CD4-positive, CD25-positive, alpha-beta regulatory T cell (primary cell): ENCODE data around the gene ACSF3. TPM values are rescaled to one million over a fixed set of nuclear protein-coding genes. Genes with fewer than 3 reads are reported as not detected.
"Not testable (repeated sequence)": the region's sequence is repeated elsewhere in the genome, so short reads cannot be mapped to it uniquely, and the experiment has no call there.

Source experiments
- ATAC-seq, 2 donors: fragments of 150-1000 bp; cut with Tn5 transposase; one replicate each; pipeline ENCODE4 v1.10.0; 2021; ENCODE audit warnings: low read depth in 2 of 2, moderate number of reproducible peaks in 2 of 2, moderate library complexity in 1 of 2
- DNase-seq, 3 donors: peaks; one replicate each; pipeline versions ENCODE4 v3.0.0 to v3.0.0-alpha.2; 2012 to 2022; ENCODE audit warnings: mixed read lengths in 1 of 3
- H3K27ac ChIP-seq: one replicate; pipeline ENCODE4 v1.7.0; 2013; ENCODE audit warnings: mild to moderate bottlenecking, low read length; ENCODE audit not compliant: insufficient read depth, poor library complexity, severe bottlenecking
- H3K27me3 ChIP-seq: one replicate; pipeline ENCODE4 v1.7.0; 2013; ENCODE audit warnings: low read length; ENCODE audit not compliant: control insufficient read depth, insufficient read depth
- H3K36me3 ChIP-seq: one replicate; pipeline ENCODE4 v1.7.0; 2013; ENCODE audit warnings: mild to moderate bottlenecking, low read length, moderate library complexity; ENCODE audit not compliant: control insufficient read depth, insufficient read depth
- H3K4me1 ChIP-seq: 2 replicates; pipeline ENCODE4 v1.7.0; 2013; ENCODE audit warnings: mild to moderate bottlenecking, low read length; ENCODE audit not compliant: insufficient read depth, control insufficient read depth, poor library complexity, severe bottlenecking
- H3K4me3 ChIP-seq: one replicate; pipeline ENCODE4 v1.7.0; 2013; ENCODE audit warnings: low read depth, mild to moderate bottlenecking, low read length, moderate library complexity
- H3K9me3 ChIP-seq, 2 experiments: 1 replicate in 1 of 2; 2 replicates in 1 of 2; pipeline ENCODE4 v1.7.0; 2013; ENCODE audit warnings: low read length in 2 of 2, mild to moderate bottlenecking in 1 of 2, moderate library complexity in 1 of 2; ENCODE audit not compliant: control insufficient read depth in 2 of 2
- H3K27ac Mint-ChIP-seq, 3 donors: one replicate each; pipeline ENCODE4 v1.8.0; 2020 to 2022; ENCODE audit warnings: mild to moderate bottlenecking in 3 of 3, mixed read lengths in 3 of 3, moderate library complexity in 2 of 3
- H3K27me3 Mint-ChIP-seq: one replicate; pipeline ENCODE4 v1.8.0; 2022; ENCODE audit warnings: mild to moderate bottlenecking, mixed read lengths
- H3K36me3 Mint-ChIP-seq: one replicate; pipeline ENCODE4 v1.8.0; 2020; ENCODE audit warnings: mixed read lengths
- H3K4me1 Mint-ChIP-seq, 4 donors: one replicate each; pipeline ENCODE4 v1.8.0; 2020 to 2022; ENCODE audit warnings: mixed read lengths in 4 of 4, mild to moderate bottlenecking in 1 of 4
- H3K4me3 Mint-ChIP-seq, 4 donors: one replicate each; pipeline ENCODE4 v1.8.0; 2020 to 2022; ENCODE audit warnings: mild to moderate bottlenecking in 4 of 4, mixed read lengths in 4 of 4, moderate library complexity in 3 of 4
- H3K9me3 Mint-ChIP-seq, 7 donors: one replicate each; pipeline ENCODE4 v1.8.0; 2020 to 2022; ENCODE audit warnings: mixed read lengths in 7 of 7, mild to moderate bottlenecking in 3 of 7, moderate library complexity in 2 of 7
- polyA plus RNA-seq, 4 donors: library from polyadenylated mRNA; unstranded; fragments of 300-500 nt; fragmentation: Illumina TruSeq; gene quantifications; one replicate each; pipeline ENCODE4 v1.2.3, GENCODE V29; 2021
- total RNA-seq: library from RNA; stranded (reverse); gene quantifications from one replicate; pipeline ENCODE4 v1.2.3, GENCODE V29; 2022

The ACSF3 gene
- total and polyA plus RNA-seq, 5 donors from 2014 or later: 24.1 to 56.3 (median 29.1) TPM

- no peak overlapping the region for H3K27ac ChIP-seq
- no peaks in the 10 kb centered on the region for H3K27me3 ChIP-seq
- ATAC-seq: no peak
- no peaks in the 10 kb centered on the region for H3K27me3 Mint-ChIP-seq
- no peaks in the 10 kb centered on the region for H3K36me3 Mint-ChIP-seq
- H3K4me3 ChIP-seq: no peak overlapping the region
- DNase-seq: no peak
- no peaks in the 10 kb centered on the region for H3K9me3 ChIP-seq
- no peak overlapping the region for H3K4me3 Mint-ChIP-seq
- no peaks in the 10 kb centered on the region for H3K36me3 ChIP-seq
- H3K9me3 Mint-ChIP-seq: no peaks in the 10 kb centered on the region
- H3K27ac Mint-ChIP-seq: no peak overlapping the region
- peaks cover 0 to 5% (median 0%) of the 10 kb centered on the region in 4 donors for H3K4me1 Mint-ChIP-seq
- peaks cover 11% of the 10 kb centered on the region for H3K4me1 ChIP-seq
These were observed 71.4 kb downstream of the ACSF3 start for GRCh38 chr16:89164847-89165680.

GRCh38 chr16:89165681-89165979 lies 72.0 kb downstream of the ACSF3 start:
- H3K4me3 ChIP-seq, H3K27me3 Mint-ChIP-seq, ATAC-seq, DNase-seq, H3K4me1 Mint-ChIP-seq, H3K27ac ChIP-seq, H3K27me3 ChIP-seq, H3K36me3 ChIP-seq, H3K4me3 Mint-ChIP-seq, H3K36me3 Mint-ChIP-seq, H3K9me3 Mint-ChIP-seq, H3K9me3 ChIP-seq: not testable (repeated sequence)
- H3K4me1 ChIP-seq: peaks cover 16% of the 10 kb centered on the region
- peak overlapping the region in 1 of 3 donors; percentile 75 for H3K27ac Mint-ChIP-seq

DNA sequence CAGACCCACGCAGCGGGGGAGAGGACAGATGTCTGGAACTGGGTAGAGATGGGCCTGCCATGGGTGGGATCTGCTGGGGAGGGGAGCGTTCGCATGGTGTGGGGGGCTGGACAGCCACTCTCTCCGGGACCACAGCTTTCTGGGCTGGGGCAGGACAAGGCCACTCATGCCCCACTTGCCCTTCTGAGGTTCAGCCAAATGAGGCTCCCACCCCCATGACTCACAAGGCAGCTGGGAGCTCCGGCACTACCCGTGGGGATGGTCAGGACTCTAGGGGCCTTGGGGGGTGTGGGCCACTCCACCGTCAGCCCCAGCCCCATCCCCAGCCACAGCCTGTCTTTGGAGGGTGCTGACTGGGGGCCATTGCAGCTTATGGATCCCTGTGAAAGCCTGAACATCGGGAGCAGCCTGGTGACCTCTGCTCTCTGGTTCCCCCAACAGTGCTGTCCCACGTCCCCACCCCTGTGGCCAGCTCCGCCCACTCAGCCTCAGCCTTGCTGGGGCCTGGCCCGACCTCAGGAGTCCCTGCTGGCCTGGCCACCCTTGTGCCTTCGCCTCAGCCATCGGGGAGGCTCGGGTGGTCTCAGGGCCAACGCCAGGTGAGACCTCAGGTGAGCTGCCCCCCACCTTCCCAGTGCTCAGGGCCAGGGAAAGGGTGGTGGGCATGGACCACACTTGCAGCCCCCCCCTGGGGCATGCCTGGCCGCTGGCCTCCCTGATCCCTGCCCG lies 73.2 kb downstream of the ACSF3 start:
- Mint-ChIP-seq H3K27me3 (no peaks in the 10 kb centered on the region), H3K36me3 (no peaks in the 10 kb centered on the region), H3K27ac (no peak overlapping the region), H3K4me3 (no peak overlapping the region), H3K9me3 (no peaks in the 10 kb centered on the region), H3K4me1 (peaks cover 0 to 14% (median 2%) of the 10 kb centered on the region in 4 donors)
- no peak overlapping the region for H3K4me3 ChIP-seq
- H3K36me3 ChIP-seq: no peaks in the 10 kb centered on the region
- DNase-seq (peak in 1 of 3 donors; percentile 27), ATAC-seq (no peak)
- no peaks in the 10 kb centered on the region for H3K9me3 ChIP-seq
- no peak overlapping the region for H3K27ac ChIP-seq
- H3K4me1 ChIP-seq: peaks cover 24% of the 10 kb centered on the region
- no peaks in the 10 kb centered on the region for H3K27me3 ChIP-seq

- peaks cover 25% of the 10 kb centered on the region for H3K4me1 ChIP-seq
- Mint-ChIP-seq H3K4me1 (peaks cover 0 to 14% (median 2%) of the 10 kb centered on the region in 4 donors), H3K9me3 (no peaks in the 10 kb centered on the region), H3K4me3 (no peak overlapping the region), H3K36me3 (no peaks in the 10 kb centered on the region), H3K27me3 (no peaks in the 10 kb centered on the region), H3K27ac (no peak overlapping the region)
- H3K27ac ChIP-seq: no peak overlapping the region
- peak; percentile 16 to 18 for ATAC-seq
- DNase-seq: peak; percentile 68 to 79 (median 68)
- H3K4me3 ChIP-seq: no peak overlapping the region
- no peaks in the 10 kb centered on the region for H3K27me3 ChIP-seq
- H3K9me3 ChIP-seq: no peaks in the 10 kb centered on the region
- no peaks in the 10 kb centered on the region for H3K36me3 ChIP-seq
These were observed 73.8 kb downstream of the ACSF3 start for GRCh38 chr16:89167425-89167941.

GRCh38 chr16:89168381-89169189 lies 74.9 kb downstream of the ACSF3 start:
- H3K27me3 Mint-ChIP-seq: no peaks in the 10 kb centered on the region
- Histone ChIP-seq H3K4me1 (peaks cover 25% of the 10 kb centered on the region), H3K27me3 (no peaks in the 10 kb centered on the region), H3K36me3 (no peaks in the 10 kb centered on the region), H3K27ac (no peak overlapping the region), H3K9me3 (no peaks in the 10 kb centered on the region), H3K4me3 (no peak overlapping the region)
- H3K4me3 Mint-ChIP-seq: no peak overlapping the region
- ATAC-seq (no peak), DNase-seq (no peak)
- H3K4me1 Mint-ChIP-seq: peaks cover 0 to 14% (median 2%) of the 10 kb centered on the region in 4 donors
- H3K27ac Mint-ChIP-seq: no peak overlapping the region
- H3K36me3 Mint-ChIP-seq: no peaks in the 10 kb centered on the region
- no peaks in the 10 kb centered on the region for H3K9me3 Mint-ChIP-seq

- no peaks in the 10 kb centered on the region for H3K36me3 Mint-ChIP-seq
- no peak overlapping the region for H3K4me3 Mint-ChIP-seq
- peaks cover 0 to 14% (median 2%) of the 10 kb centered on the region in 4 donors for H3K4me1 Mint-ChIP-seq
These were observed 76.1 kb downstream of the ACSF3 start for GRCh38 chr16:89169778-89170177.

GRCh38 chr16:89170346-89171215 lies 76.9 kb downstream of the ACSF3 start:
- Histone ChIP-seq H3K4me1 (peaks cover 25% of the 10 kb centered on the region), H3K9me3 (no peaks in the 10 kb centered on the region), H3K4me3 (peak overlapping the region; percentile 19), H3K36me3 (no peaks in the 10 kb centered on the region), H3K27me3 (no peaks in the 10 kb centered on the region), H3K27ac (no peak overlapping the region)
- no peaks in the 10 kb centered on the region for H3K9me3 Mint-ChIP-seq
- no peak for ATAC-seq
- no peaks in the 10 kb centered on the region for H3K27me3 Mint-ChIP-seq
- peaks cover 0 to 14% (median 2%) of the 10 kb centered on the region in 4 donors for H3K4me1 Mint-ChIP-seq
- no peak for DNase-seq
- H3K36me3 Mint-ChIP-seq: no peaks in the 10 kb centered on the region
- peak overlapping the region; percentile 1 to 85 (median 76) for H3K4me3 Mint-ChIP-seq
- H3K27ac Mint-ChIP-seq: peak overlapping the region in 2 of 3 donors; percentile 36 to 38

More at GRCh38 chr16:89169778-89170177, 76.1 kb downstream of the ACSF3 start:
- Histone ChIP-seq H3K27ac (no peak overlapping the region), H3K9me3 (no peaks in the 10 kb centered on the region), H3K4me1 (peaks cover 25% of the 10 kb centered on the region), H3K36me3 (no peaks in the 10 kb centered on the region), H3K4me3 (no peak overlapping the region), H3K27me3 (no peaks in the 10 kb centered on the region)
- H3K27me3 Mint-ChIP-seq: no peaks in the 10 kb centered on the region
- ATAC-seq: no peak
- H3K9me3 Mint-ChIP-seq: no peaks in the 10 kb centered on the region
- DNase-seq: no peak
- H3K27ac Mint-ChIP-seq: no peak overlapping the region
